GM12878 (cell line): ENCODE results near the gene CDYL2. TPM values are rescaled to one million over a fixed set of nuclear protein-coding genes. Genes with fewer than 3 reads are reported as not detected.

Source experiments
- ATAC-seq: fragments of 200-7000 bp; cut with Tn5 transposase; 3 replicates; pipeline ENCODE4 v1.9.1; 2020; ENCODE audit warnings: mild to moderate bottlenecking, moderate library complexity
- BruUV-seq: library from RNA; stranded (reverse); fragments of 400-500 nt; replicated peaks from 2 replicates; lab custom pipeline; 2021; lab: Mats Ljungman, UMichigan
- CTCF ChIA-PET: fragments of 300-600 bp; sonication (Branson Sonifier 250); formaldehyde crosslinking; extraction: SDS; loops from one replicate; lab custom pipeline; 2021; ENCODE audit warnings: inconsistent platforms; lab: Yijun Ruan, JAX
- POLR2A ChIA-PET: fragments of 350-600 bp; formaldehyde crosslinking; extraction: SDS; loops from one replicate; lab custom pipeline; 2021; ENCODE audit warnings: inconsistent platforms; lab: Charles Lee
- RAD21 ChIA-PET: fragments of 300-600 bp; sonication (Branson Sonifier 250); formaldehyde crosslinking; loops from one replicate; lab custom pipeline; 2023; ENCODE audit warnings: antibody characterized with exemption; ENCODE audit not compliant: unreplicated experiment; lab: Charles Lee
- SMC1A ChIA-PET: fragments of 300-600 bp; sonication (Branson Sonifier 250); formaldehyde crosslinking; loops from one replicate; lab custom pipeline; 2023; ENCODE audit not compliant: unreplicated experiment, uncharacterized antibody; lab: Charles Lee
- DNase-seq: peaks from one replicate; pipeline ENCODE4 v3.0.0-alpha.2; 2011; ENCODE audit warnings: low read depth, low spot score
- FAIRE-seq: peaks from 3 replicates; lab custom pipeline; 2011; peaks lifted over from hg19 to GRCh38; lab: Jason Lieb, UNC
- H2AFZ ChIP-seq: 2 replicates; pipeline ENCODE4 v1.6.0; 2011; ENCODE audit warnings: low read depth, low read length, control low read depth; ENCODE audit not compliant: control insufficient read depth
- H3K27ac ChIP-seq: 2 replicates; pipeline ENCODE4 v1.5.1; 2011; ENCODE audit warnings: control low read depth; ENCODE audit not compliant: control insufficient read depth, insufficient read depth
- H3K27me3 ChIP-seq, 2 experiments: replicated peaks in 1 of 2; 2 replicates each; pipeline versions ENCODE4 v1.6.0 to v1.6.1; 2011; ENCODE audit warnings: low read length in 1 of 2; ENCODE audit not compliant: control insufficient read depth in 2 of 2, insufficient read depth in 2 of 2
- H3K36me3 ChIP-seq, 2 experiments: 2 replicates each; pipeline ENCODE4 v1.5.1; 2011; ENCODE audit warnings: low read length in 1 of 2; ENCODE audit not compliant: control insufficient read depth in 2 of 2, insufficient read depth in 2 of 2
- H3K4me1 ChIP-seq: 2 replicates; pipeline ENCODE4 v1.6.1; 2011; ENCODE audit warnings: mild to moderate bottlenecking, low read length, moderate library complexity, mixed read lengths; ENCODE audit not compliant: control insufficient read depth, insufficient read depth
- H3K4me2 ChIP-seq: 2 replicates; pipeline ENCODE4 v1.6.0; 2011; ENCODE audit warnings: control low read depth; ENCODE audit not compliant: control insufficient read depth, insufficient read depth
- H3K4me3 ChIP-seq: fragments of 200-600 bp; sonication (generic); 2 replicates; pipeline ENCODE4 v1.5.1; 2016
- H3K79me2 ChIP-seq: 2 replicates; pipeline ENCODE4 v1.6.0; 2011; ENCODE audit warnings: low read length; ENCODE audit not compliant: control insufficient read depth, insufficient read depth
- H3K9ac ChIP-seq: 2 replicates; pipeline ENCODE4 v1.8.0; 2011; ENCODE audit warnings: low read length, control low read depth, mixed read lengths; ENCODE audit not compliant: control insufficient read depth, insufficient read depth
- H3K9me3 ChIP-seq: replicated peaks from 3 replicates; pipeline ENCODE4 v1.5.1; 2011; ENCODE audit warnings: mild to moderate bottlenecking, low read length; ENCODE audit not compliant: control insufficient read depth, insufficient read depth
- H4K20me1 ChIP-seq: 2 replicates; pipeline ENCODE4 v1.6.0; 2011; ENCODE audit not compliant: control insufficient read depth, insufficient read depth
- CEBPZ ChIP-seq: fragments of 150-350 bp; IDR thresholded peaks from 2 replicates; pipeline ENCODE4 v1.6.1; 2016; ENCODE audit warnings: low read depth, low read length
- CTCF ChIP-seq, 3 experiments: IDR thresholded peaks in 2 of 3; conservative IDR thresholded peaks in 1 of 3; 2 replicates each; pipeline ENCODE4 v1.5.1; 2011; ENCODE audit warnings: low read depth in 3 of 3, low read length in 3 of 3, mild to moderate bottlenecking in 3 of 3, control low read depth in 2 of 3, moderate library complexity in 2 of 3, inconsistent platforms in 1 of 3, mixed read lengths in 1 of 3; ENCODE audit not compliant: control insufficient read depth in 2 of 3, insufficient read depth in 1 of 3; ENCODE audit errors: extremely low read depth in 1 of 3
- NBN ChIP-seq: fragments of 450-650 bp; IDR thresholded peaks from 2 replicates; pipeline ENCODE4 v1.6.1; 2016
- PAX8 ChIP-seq: fragments of 450-650 bp; IDR thresholded peaks from 2 replicates; pipeline ENCODE4 v1.6.1; 2017; ENCODE audit warnings: mild to moderate bottlenecking, moderate library complexity
- ZZZ3 ChIP-seq: IDR thresholded peaks from 2 replicates; pipeline ENCODE4 v1.6.1; 2011; ENCODE audit warnings: low read depth; ENCODE audit not compliant: control insufficient read depth, insufficient read length
- WGBS: methylation state at CpG from one replicate; pipeline ENCODE4 v1.1.6; 2016; ENCODE audit warnings: low lambda C conversion rate; ENCODE audit not compliant: insufficient replicate concordance, insufficient coverage; ENCODE audit errors: missing lambda C conversion rate; 5-methylcytosine and 5-hydroxymethylcytosine counted together
- in situ Hi-C: fragments of 300-500 bp; cut with MboI; formaldehyde crosslinking; loops from 9 replicates; pipeline ENCODE4 v1.14.3; 2018; ENCODE audit warnings: mixed read lengths
- intact Hi-C: fragments of 100-400 bp; cut with micrococcal nuclease; formaldehyde crosslinking; loops from one replicate; pipeline ENCODE4 v1.14.2; 2022; ENCODE audit not compliant: unreplicated experiment
- polyA plus RNA-seq, 11 experiments: library from polyadenylated mRNA; depleted of rRNA in 4 of 11; unstranded in 6 of 11; stranded (reverse) in 5 of 11; fragments of >200 nt; fragmentation: Nextera tagmentation in 4 of 11; fragmentation: Illumina TruSeq in 1 of 11; extraction: Ambion mirVana in 4 of 11; extraction: Trizol in 1 of 11; gene quantifications; 1 replicate in 1 of 11; 2 replicates in 10 of 11; pipeline versions ENCODE4 v1.2.1 to v1.2.3, GENCODE V29; 2011 to 2016; ENCODE audit warnings: inconsistent platforms in 2 of 11, missing spikeins in 2 of 11, low read depth in 1 of 11
- total RNA-seq, 4 experiments: library from RNA; depleted of rRNA in 3 of 4; stranded (reverse); fragments of >200 nt in 3 of 4; fragmentation: Illumina TruSeq in 1 of 4; extraction: Trizol in 1 of 4; gene quantifications; 2 replicates each; pipeline versions ENCODE4 v1.2.1 to v1.2.3, GENCODE V29; 2013 to 2021

The CDYL2 gene
- total and polyA plus RNA-seq, 10 of the 15 experiments (the other 5 are each of a cell fraction or from before 2014, with no cell fraction given): 0.27 to 22.9 (median 3.9) TPM

DNA sequence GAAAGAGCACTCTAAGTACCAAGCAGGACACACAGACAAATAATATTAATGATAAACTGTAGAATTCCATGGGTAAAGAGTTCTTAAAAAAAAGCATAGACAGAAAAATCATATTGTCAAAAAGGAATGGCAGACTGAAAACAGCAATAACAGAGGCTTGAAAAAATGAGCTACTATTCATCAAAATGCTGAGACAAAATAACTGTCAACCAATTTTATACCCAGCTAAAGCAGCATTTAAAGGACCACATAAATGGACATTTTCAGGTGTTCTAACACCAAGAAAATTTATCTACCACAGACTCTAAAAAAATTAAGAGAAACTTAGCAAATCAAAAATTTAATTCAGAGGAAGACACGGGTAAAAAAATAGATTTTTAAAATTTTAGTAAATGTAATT, 144.5 kb downstream of the CDYL2 start:
- no peaks in the 10 kb centered on the region for H3K79me2 ChIP-seq
- no peak overlapping the region for H3K9ac ChIP-seq
- intact Hi-C loops (no loop called here), in situ Hi-C loops (no loop called here)
- no peak for DNase-seq
- no peak for FAIRE-seq
- TF ChIP-seq CEBPZ (no peak), CTCF (IDR thresholded peaks at IDR 0.05 in 2 of 3, conservative IDR thresholded peaks at IDR 0.05 in 1 of 3; ENCODE audit: control insufficient read depth in 2 of 3, extremely low read depth in 1 of 3, insufficient read depth in 1 of 3, low read depth in 3 of 3, low read length in 3 of 3) (no peak), ZZZ3 (no peak), NBN (no peak), PAX8 (no peak)
- H3K4me1 ChIP-seq: peaks cover 14% of the 10 kb centered on the region
- 100% methylated on average over 1 of the region's 1 CpG for WGBS
- no TSS peak for BruUV-seq
- no peak for ATAC-seq
- no peak overlapping the region for H2AFZ ChIP-seq
- ChIA-PET POLR2A (no interaction called here), RAD21 (no interaction called here), SMC1A (no interaction called here), CTCF (no interaction called here)
- H3K4me3 ChIP-seq: no peak overlapping the region
- H3K4me2 ChIP-seq: no peak overlapping the region
- no peaks in the 10 kb centered on the region for H3K27me3 ChIP-seq
- no peaks in the 10 kb centered on the region for H3K36me3 ChIP-seq
- H3K27ac ChIP-seq: no peak overlapping the region
- H4K20me1 ChIP-seq: no peaks in the 10 kb centered on the region
- peaks cover 3% of the 10 kb centered on the region; the same call in 2 of the 3 replicates for H3K9me3 ChIP-seq
